Transverse colon (tissue), 4 donors: ENCODE measurements around the gene HOXA3. TPM values are rescaled to one million over a fixed set of nuclear protein-coding genes. Genes with fewer than 3 reads are reported as not detected.

Experiments used
- DNase-seq: peaks from one replicate; pipeline ENCODE4 v3.0.0-alpha.2; 2019
- H3K27ac ChIP-seq, 4 donors: fragments of 200-600 bp; sonication (generic); 2 replicates each; pipeline ENCODE4 v1.5.1; 2016 to 2018; ENCODE audit warnings: inconsistent platforms in 4 of 4
- H3K27me3 ChIP-seq: fragments of 200-600 bp; sonication (generic); 2 replicates; pipeline ENCODE4 v1.5.1; 2017; ENCODE audit warnings: inconsistent platforms
- H3K36me3 ChIP-seq, 4 donors: fragments of 200-600 bp; sonication (generic); 2 replicates each; pipeline ENCODE4 v1.5.1; 2017 to 2019; ENCODE audit warnings: inconsistent platforms in 4 of 4
- H3K4me1 ChIP-seq, 4 donors: fragments of 200-600 bp; sonication (generic); 2 replicates each; pipeline ENCODE4 v1.5.1; 2017 to 2020; ENCODE audit warnings: inconsistent platforms in 4 of 4
- H3K4me3 ChIP-seq, 4 donors: fragments of 200-600 bp; sonication (generic); 1 replicate in 1 of 4; 2 replicates in 3 of 4; pipeline versions ENCODE4 v1.5.1 to v1.6.1; 2017 to 2019; ENCODE audit warnings: inconsistent platforms in 4 of 4
- H3K9me3 ChIP-seq, 2 donors: fragments of 200-600 bp; sonication (generic); 2 replicates each; pipeline ENCODE4 v1.5.1; 2017 to 2019; ENCODE audit warnings: inconsistent platforms in 2 of 2
- EP300 ChIP-seq: sonication (generic); formaldehyde crosslinking; IDR thresholded peaks from one replicate; pipeline ENCODE4 v1.6.1; 2017; ENCODE audit warnings: antibody characterized with exemption, low read depth
- POLR2A ChIP-seq: fragments of 450-650 bp; IDR thresholded peaks from one replicate; pipeline ENCODE4 v1.6.1; 2016; ENCODE audit warnings: antibody characterized with exemption, mild to moderate bottlenecking, moderate library complexity
- POLR2AphosphoS5 ChIP-seq, 3 donors: sonication (generic); formaldehyde crosslinking; IDR thresholded peaks; one replicate each; pipeline ENCODE4 v1.6.1; 2016; ENCODE audit warnings: antibody characterized with exemption in 3 of 3
- WGBS, 2 donors: methylation state at CpG; one replicate each; pipeline ENCODE4 v1.1.5; 2018; ENCODE audit warnings: low coverage in 1 of 2; 5-methylcytosine and 5-hydroxymethylcytosine counted together
- in situ Hi-C, 4 donors: fragments of 200-750 bp; cut with MboI; loops; one replicate each; pipeline versions ENCODE4 v1.15.0 to v1.15.1; 2017; ENCODE audit warnings: low sequenced_read_pairs in 3 of 4, low pct_ligation_motif_present in 1 of 4, low pct_unique_long_range_greater_than_20kb in 1 of 4
- intact Hi-C: fragments of 100-400 bp; cut with DNase I; formaldehyde crosslinking; loops from one replicate; pipeline ENCODE4 v1.15.1; 2023; ENCODE audit warnings: low total_unique reads
- small RNA-seq, 4 donors: library from RNA; depleted of rRNA; stranded (forward); fragments of <200 nt; gene quantifications; one replicate each; pipeline ENCODE3, GENCODE V24; 2016
- total RNA-seq, 4 donors: library from RNA; depleted of rRNA; stranded (reverse); fragments of >200 nt; gene quantifications; one replicate each; pipeline ENCODE4 v1.1.0, GENCODE V29; 2016
- TF ChIP-seq, protein P1 (sequence below), 5 experiments: fragments of 200-600 bp in 3 of 5; fragments of 450-650 bp in 2 of 5; sonication (generic) in 3 of 5; IDR thresholded peaks; 1 replicate in 2 of 5; 2 replicates in 3 of 5; pipeline ENCODE4 v1.5.1; 2016 to 2017; ENCODE audit warnings: antibody characterized with exemption in 5 of 5, inconsistent platforms in 3 of 5, mild to moderate bottlenecking in 2 of 5, moderate library complexity in 1 of 5

Gene HOXA3
- total RNA-seq, 4 donors from 2014 or later = 14.1 to 27.3 (median 15.7) TPM

DNA sequence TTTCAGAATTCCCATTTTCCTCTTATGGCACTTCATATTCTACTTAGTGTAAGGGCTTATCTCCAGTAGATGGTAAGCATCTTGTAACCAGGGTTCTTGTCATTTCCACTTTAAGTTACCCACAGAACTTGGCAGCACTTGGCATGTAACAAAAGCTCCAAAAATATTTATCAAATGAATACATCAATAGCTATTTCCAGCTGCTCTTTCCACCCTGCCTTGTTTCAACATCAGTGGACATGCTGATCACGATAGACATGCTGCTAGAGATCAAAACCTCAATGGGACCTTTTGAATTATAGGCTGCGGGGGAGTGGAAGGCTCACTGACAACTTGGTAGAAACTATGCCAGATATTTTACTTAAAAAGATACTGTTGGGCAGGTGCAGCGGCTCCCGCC is 89.4 kb downstream of the HOXA3 start:
- no peaks in the 10 kb centered on the region for H3K4me1 ChIP-seq
- no peaks in the 10 kb centered on the region for H3K27me3 ChIP-seq
- WGBS, 2 donors = 90 to 94% methylated on average over 2 to 4 of the region's 4 CpGs
- TF ChIP-seq POLR2AphosphoS5 (IDR thresholded peaks at IDR 0.05) = no peak
- TF ChIP-seq, protein P1, sequence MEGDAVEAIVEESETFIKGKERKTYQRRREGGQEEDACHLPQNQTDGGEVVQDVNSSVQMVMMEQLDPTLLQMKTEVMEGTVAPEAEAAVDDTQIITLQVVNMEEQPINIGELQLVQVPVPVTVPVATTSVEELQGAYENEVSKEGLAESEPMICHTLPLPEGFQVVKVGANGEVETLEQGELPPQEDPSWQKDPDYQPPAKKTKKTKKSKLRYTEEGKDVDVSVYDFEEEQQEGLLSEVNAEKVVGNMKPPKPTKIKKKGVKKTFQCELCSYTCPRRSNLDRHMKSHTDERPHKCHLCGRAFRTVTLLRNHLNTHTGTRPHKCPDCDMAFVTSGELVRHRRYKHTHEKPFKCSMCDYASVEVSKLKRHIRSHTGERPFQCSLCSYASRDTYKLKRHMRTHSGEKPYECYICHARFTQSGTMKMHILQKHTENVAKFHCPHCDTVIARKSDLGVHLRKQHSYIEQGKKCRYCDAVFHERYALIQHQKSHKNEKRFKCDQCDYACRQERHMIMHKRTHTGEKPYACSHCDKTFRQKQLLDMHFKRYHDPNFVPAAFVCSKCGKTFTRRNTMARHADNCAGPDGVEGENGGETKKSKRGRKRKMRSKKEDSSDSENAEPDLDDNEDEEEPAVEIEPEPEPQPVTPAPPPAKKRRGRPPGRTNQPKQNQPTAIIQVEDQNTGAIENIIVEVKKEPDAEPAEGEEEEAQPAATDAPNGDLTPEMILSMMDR (IDR thresholded peaks at IDR 0.05) = no peak
- TF ChIP-seq POLR2A = no peak
- no peak for TF ChIP-seq EP300
- H3K9me3 ChIP-seq = no peaks in the 10 kb centered on the region
- H3K27ac ChIP-seq = no peak overlapping the region
- intact Hi-C loops (no loop called here), in situ Hi-C loops (no loop called here)
- no peak overlapping the region for H3K4me3 ChIP-seq
- no peaks in the 10 kb centered on the region for H3K36me3 ChIP-seq
- no peak for DNase-seq

Small RNA genes lying within 50 kb of the gene (small RNA-seq; reads per million reads assigned to genes)
- gene AC004080.5 (0 reads per million in 4 donors), gene RF01977 (0 reads per million in 4 donors), gene RF02140 (0 reads per million in 4 donors), gene RF02141 (0 reads per million in 4 donors)

Other genes with a start within 250 kb of the HOXA3 start
- 1 to 10 TPM; 1.4 to 3.2 (median 1.8) TPM for gene HOXA1, start 56.6 kb downstream of the HOXA3 start, total RNA-seq
- gene HOXA2, start 49.9 kb downstream of the HOXA3 start, total RNA-seq = 10 to 100 TPM in 1 of 4 donors, 1 to 10 TPM in 3; 2.7 to 16.1 (median 5.2) TPM
- gene HOXA4, start 21.8 kb downstream of the HOXA3 start, total RNA-seq = 10 to 100 TPM in 2 of 4 donors, 1 to 10 TPM in 2; 3.5 to 42.4 (median 10.6) TPM
- 10 to 100 TPM; 18.3 to 89.8 (median 31.6) TPM for gene HOXA5, start 8.9 kb downstream of the HOXA3 start, total RNA-seq
- gene HOXA6, start 4.8 kb downstream of the HOXA3 start, total RNA-seq = 10 to 100 TPM; 12.9 to 27.8 (median 17.3) TPM
- 10 to 100 TPM in 3 of 4 donors, 1 to 10 TPM in 1; 7.0 to 22.9 (median 12.8) TPM for gene HOXA7, start 4.1 kb upstream of the HOXA3 start, total RNA-seq
- 100 to 1,000 TPM in 1 of 4 donors, 10 to 100 TPM in 3; 19.5 to 130 (median 50.6) TPM for gene HOXA9, start 13.0 kb upstream of the HOXA3 start, total RNA-seq
- 10 to 100 TPM; 19.8 to 68.9 (median 36.4) TPM for gene HOXA10, start 21.7 kb upstream of the HOXA3 start, total RNA-seq
- gene HOXA11, start 32.6 kb upstream of the HOXA3 start, total RNA-seq = 10 to 100 TPM in 1 of 4 donors, 1 to 10 TPM in 3; 4.5 to 21.3 (median 7.7) TPM
- 10 to 100 TPM; 22.5 to 69.9 (median 38.7) TPM for gene HOXA13, start 47.5 kb upstream of the HOXA3 start, total RNA-seq
- gene EVX1, start 90.2 kb upstream of the HOXA3 start, total RNA-seq = 10 to 100 TPM in 1 of 4 donors, 1 to 10 TPM in 2, not detected in 1; 1.4 to 17.2 (median 3.4) TPM